NCI-H345 treated with DMSO at 0.1 percent for 48 hours (cell line): ENCODE measurements around the gene LRPPRC.
"Not testable (repeated sequence)": the region's sequence is repeated elsewhere in the genome, so short reads cannot be mapped to it uniquely, and the experiment has no call there.

ENCODE experiments used
- DNase-seq: peaks from one replicate; lab custom pipeline; 2025; ENCODE audit not compliant: unreplicated experiment; lab: John Stamatoyannopoulos, UW

The LRPPRC gene

GRCh38 chr2:43911136-43911790, 84.5 kb downstream of the LRPPRC start:
- DNase-seq, result not testable (repeated sequence)

GRCh38 chr2:43906448-43907109, 89.2 kb downstream of the LRPPRC start:
- DNase-seq, result no peak

- no peak for DNase-seq
Measured at GRCh38 chr2:43905871-43906270, 89.9 kb downstream of the LRPPRC start.

- no peak for DNase-seq
Measured at GRCh38 chr2:43905371-43905803, 90.4 kb downstream of the LRPPRC start.

- DNase-seq, result no peak
Measured at GRCh38 chr2:43899589-43899988, 96.2 kb downstream of the LRPPRC start.

GRCh38 chr2:43898838-43899346, 96.9 kb downstream of the LRPPRC start:
- DNase-seq, result no peak

GRCh38 chr2:43898134-43898837, 97.5 kb downstream of the LRPPRC start:
- DNase-seq, result peak; percentile 93

GRCh38 chr2:43897492-43897891, 98.3 kb downstream of the LRPPRC start:
- DNase-seq, result no peak

- no peak for DNase-seq
Measured at GRCh38 chr2:43896906-43897305, 98.9 kb downstream of the LRPPRC start.

GRCh38 chr2:43894743-43895142, 101.0 kb downstream of the LRPPRC start:
- no peak for DNase-seq

GRCh38 chr2:43890855-43891254, 104.9 kb downstream of the LRPPRC start:
- no peak for DNase-seq

GRCh38 chr2:43889416-43889815, 106.4 kb downstream of the LRPPRC start:
- DNase-seq, result no peak

GRCh38 chr2:43887176-43887575, 108.6 kb downstream of the LRPPRC start:
- DNase-seq, result no peak

GRCh38 chr2:43885132-43885632, 110.6 kb downstream of the LRPPRC start:
- DNase-seq, result no peak

- DNase-seq, result no peak
Measured at GRCh38 chr2:43884689-43885088, 111.1 kb downstream of the LRPPRC start.

GRCh38 chr2:43882312-43882711, 113.5 kb downstream of the LRPPRC start:
- no peak for DNase-seq

- no peak for DNase-seq
Measured at GRCh38 chr2:43880952-43881351, 114.8 kb downstream of the LRPPRC start.

- DNase-seq, result no peak
Measured at GRCh38 chr2:43880471-43880870, 115.3 kb downstream of the LRPPRC start.

GRCh38 chr2:43879261-43879660, 116.5 kb downstream of the LRPPRC start:
- no peak for DNase-seq

GRCh38 chr2:43877782-43878464, 117.9 kb downstream of the LRPPRC start:
- DNase-seq, result peak; percentile 58

GRCh38 chr2:43874776-43875451, 120.9 kb downstream of the LRPPRC start:
- DNase-seq, result no peak
